ENCODE results near the gene BICC1.

BICC1 gene, protein sequence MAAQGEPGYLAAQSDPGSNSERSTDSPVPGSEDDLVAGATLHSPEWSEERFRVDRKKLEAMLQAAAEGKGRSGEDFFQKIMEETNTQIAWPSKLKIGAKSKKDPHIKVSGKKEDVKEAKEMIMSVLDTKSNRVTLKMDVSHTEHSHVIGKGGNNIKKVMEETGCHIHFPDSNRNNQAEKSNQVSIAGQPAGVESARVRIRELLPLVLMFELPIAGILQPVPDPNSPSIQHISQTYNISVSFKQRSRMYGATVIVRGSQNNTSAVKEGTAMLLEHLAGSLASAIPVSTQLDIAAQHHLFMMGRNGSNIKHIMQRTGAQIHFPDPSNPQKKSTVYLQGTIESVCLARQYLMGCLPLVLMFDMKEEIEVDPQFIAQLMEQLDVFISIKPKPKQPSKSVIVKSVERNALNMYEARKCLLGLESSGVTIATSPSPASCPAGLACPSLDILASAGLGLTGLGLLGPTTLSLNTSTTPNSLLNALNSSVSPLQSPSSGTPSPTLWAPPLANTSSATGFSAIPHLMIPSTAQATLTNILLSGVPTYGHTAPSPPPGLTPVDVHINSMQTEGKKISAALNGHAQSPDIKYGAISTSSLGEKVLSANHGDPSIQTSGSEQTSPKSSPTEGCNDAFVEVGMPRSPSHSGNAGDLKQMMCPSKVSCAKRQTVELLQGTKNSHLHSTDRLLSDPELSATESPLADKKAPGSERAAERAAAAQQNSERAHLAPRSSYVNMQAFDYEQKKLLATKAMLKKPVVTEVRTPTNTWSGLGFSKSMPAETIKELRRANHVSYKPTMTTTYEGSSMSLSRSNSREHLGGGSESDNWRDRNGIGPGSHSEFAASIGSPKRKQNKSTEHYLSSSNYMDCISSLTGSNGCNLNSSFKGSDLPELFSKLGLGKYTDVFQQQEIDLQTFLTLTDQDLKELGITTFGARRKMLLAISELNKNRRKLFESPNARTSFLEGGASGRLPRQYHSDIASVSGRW

DNA sequence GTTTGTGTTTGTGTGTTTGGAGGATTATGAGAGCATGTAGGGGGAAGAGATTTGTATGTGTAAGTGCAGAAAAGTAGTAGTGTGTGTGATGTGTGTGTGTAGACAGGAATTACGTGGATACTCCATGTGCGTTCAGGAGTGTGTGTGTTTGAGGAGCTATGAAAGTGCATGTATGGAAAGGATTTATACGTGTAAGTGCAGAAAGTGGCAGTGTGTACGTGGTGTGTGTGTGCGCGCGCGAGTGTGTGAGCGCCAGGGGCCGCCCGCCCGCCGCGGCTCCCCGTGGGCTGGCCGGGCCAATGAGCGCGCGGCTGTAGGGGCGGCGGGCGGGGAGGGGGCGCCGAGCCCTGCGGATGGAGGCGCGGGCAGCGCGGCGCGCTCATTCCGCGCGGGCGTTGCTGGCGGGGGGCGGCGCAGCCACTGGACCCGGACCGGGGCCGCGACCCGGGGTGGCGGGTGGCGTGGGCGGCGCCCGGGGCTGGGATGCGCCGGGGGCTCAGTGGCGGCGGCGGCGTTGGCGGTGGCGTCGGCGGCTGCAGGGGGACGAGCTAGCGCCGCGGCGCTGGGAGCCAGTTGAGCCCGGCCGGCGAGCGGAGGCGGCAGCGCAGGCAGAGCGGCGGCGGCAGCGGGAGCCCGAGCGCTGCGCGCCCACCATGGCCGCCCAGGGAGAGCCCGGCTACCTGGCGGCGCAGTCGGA is at the start of gene BICC1:
Gene BICC1 (plus strand): TSS at position 382 of the 697 bp plus-strand sequence. CDS start 272 bp downstream, at position 654.
- Histone ChIP-seq H3K4me2 (ENCODE audit: low read length) (peak within 1 kb of the TSS; percentile 80), H3K9ac (no peak within 1 kb of the TSS), H3K27me3 (ENCODE audit: control insufficient read depth, insufficient read depth, low read length) (no peaks in the 10 kb centered on the region), H3K4me3 (ENCODE audit: low read depth, low read length) (peak within 1 kb of the TSS; percentile 53), H3K79me2 (no peaks in the 10 kb centered on the region), H3K27ac (no peak within 1 kb of the TSS), H3K4me1 (no peaks in the 10 kb centered on the region), H2AFZ (peak within 1 kb of the TSS; percentile 71), H3K9me3 (ENCODE audit: control insufficient read depth, low read length) (no peaks in the 10 kb centered on the region), H3K36me3 (ENCODE audit: control insufficient read depth, insufficient read depth, low read length) (no peaks in the 10 kb centered on the region)
- TF ChIP-seq, protein P1, sequence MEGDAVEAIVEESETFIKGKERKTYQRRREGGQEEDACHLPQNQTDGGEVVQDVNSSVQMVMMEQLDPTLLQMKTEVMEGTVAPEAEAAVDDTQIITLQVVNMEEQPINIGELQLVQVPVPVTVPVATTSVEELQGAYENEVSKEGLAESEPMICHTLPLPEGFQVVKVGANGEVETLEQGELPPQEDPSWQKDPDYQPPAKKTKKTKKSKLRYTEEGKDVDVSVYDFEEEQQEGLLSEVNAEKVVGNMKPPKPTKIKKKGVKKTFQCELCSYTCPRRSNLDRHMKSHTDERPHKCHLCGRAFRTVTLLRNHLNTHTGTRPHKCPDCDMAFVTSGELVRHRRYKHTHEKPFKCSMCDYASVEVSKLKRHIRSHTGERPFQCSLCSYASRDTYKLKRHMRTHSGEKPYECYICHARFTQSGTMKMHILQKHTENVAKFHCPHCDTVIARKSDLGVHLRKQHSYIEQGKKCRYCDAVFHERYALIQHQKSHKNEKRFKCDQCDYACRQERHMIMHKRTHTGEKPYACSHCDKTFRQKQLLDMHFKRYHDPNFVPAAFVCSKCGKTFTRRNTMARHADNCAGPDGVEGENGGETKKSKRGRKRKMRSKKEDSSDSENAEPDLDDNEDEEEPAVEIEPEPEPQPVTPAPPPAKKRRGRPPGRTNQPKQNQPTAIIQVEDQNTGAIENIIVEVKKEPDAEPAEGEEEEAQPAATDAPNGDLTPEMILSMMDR (IDR thresholded peaks at IDR 0.05), result no peak

DNA sequence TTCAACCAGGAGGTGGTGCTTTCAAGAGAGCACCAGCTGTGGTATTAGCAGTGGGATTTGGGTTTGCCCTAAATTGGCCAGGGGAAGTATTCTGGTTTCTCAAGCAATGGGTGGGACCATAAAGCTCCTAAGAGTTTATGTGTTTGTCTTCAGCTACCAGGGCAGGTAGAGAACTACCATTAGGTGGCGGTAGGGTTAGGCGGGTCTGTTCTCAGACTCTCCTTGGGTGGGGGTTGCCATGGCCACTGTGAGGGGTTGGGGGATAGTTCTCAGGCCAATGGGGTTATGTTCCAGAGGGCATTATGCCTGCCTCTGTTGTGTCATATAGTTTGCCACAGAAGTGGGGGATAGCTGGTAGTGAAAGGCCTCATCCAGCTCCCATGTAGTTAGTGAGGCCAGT is 47.7 kb upstream of the BICC1 start:
- no peak overlapping the region for H2AFZ ChIP-seq
- no peaks in the 10 kb centered on the region for H3K27me3 ChIP-seq (ENCODE audit: control insufficient read depth, insufficient read depth, low read length)
- TF ChIP-seq, protein P1 (IDR thresholded peaks at IDR 0.05), result no peak
- H3K79me2 ChIP-seq, result no peaks in the 10 kb centered on the region
- H3K4me2 ChIP-seq (ENCODE audit: low read length), result no peak overlapping the region
- no peaks in the 10 kb centered on the region for H3K4me1 ChIP-seq
- no peak overlapping the region for H3K9ac ChIP-seq
- H3K36me3 ChIP-seq (ENCODE audit: control insufficient read depth, insufficient read depth, low read length), result no peaks in the 10 kb centered on the region
- no peak overlapping the region for H3K27ac ChIP-seq
- H3K9me3 ChIP-seq (ENCODE audit: control insufficient read depth, low read length), result no peaks in the 10 kb centered on the region
- H3K4me3 ChIP-seq (ENCODE audit: low read depth, low read length), result no peak overlapping the region

DNA sequence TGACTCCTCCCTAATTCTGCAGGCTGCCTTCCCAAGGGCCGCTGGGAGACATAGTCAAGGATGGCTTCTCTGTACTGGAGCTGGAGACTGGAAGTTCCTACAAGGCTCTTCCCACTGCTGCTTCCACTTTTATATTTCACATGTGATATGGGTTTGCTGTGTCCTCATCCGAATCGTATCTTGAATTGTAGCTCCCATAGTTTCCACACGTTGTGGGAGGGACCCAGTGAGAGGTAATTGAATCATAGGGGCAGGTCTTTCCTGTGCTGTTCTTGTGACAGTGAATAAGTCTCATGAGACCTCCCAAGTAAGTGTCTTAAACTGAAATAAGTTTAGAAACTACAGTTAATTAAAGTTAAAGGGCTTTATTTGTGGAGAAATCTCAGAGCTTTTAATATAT is 47.0 kb upstream of the BICC1 start:
- H3K4me3 ChIP-seq (ENCODE audit: low read depth, low read length), result no peak overlapping the region
- H3K27me3 ChIP-seq (ENCODE audit: control insufficient read depth, insufficient read depth, low read length), result no peaks in the 10 kb centered on the region
- H3K79me2 ChIP-seq, result no peaks in the 10 kb centered on the region

DNA sequence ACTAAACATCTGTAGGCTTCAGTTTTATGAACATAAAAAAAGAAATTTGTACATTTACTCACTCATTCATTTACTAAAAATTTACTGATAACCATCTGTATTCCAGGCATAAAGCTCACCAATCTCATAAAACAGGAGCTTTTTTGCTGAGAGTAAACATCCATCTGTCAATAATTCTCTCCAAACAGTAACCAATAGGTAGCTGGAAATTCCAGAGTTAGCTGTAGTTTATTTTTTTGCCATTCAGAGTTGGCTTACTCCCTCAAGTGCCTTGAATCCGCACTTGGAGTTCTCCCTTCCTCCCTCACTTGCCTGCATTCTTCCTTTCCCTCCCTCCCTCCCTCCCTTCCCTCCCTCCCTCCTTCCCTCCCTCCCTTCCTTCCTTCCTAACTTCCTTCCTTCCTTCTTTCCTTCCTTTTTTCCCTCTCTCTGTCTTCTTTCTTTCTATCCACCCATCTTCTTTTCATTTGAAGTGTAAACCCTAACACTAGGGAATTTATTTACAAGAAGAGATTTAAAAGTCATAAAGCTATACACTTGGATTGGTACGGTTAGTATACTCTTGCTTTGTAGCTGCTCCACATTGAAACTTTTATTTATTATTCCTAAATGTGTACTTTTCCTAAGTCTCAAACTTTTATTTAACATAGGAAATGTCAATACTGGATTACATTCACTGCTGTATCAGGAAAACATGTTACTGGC is 44.6 kb upstream of the BICC1 start:
- H3K4me3 ChIP-seq (ENCODE audit: low read depth, low read length), result no peak overlapping the region
- H3K4me2 ChIP-seq (ENCODE audit: low read length), result no peak overlapping the region
- H3K36me3 ChIP-seq (ENCODE audit: control insufficient read depth, insufficient read depth, low read length), result no peaks in the 10 kb centered on the region
- no peaks in the 10 kb centered on the region for H3K79me2 ChIP-seq
- H2AFZ ChIP-seq, result no peak overlapping the region
- no peak overlapping the region for H3K9ac ChIP-seq
- no peaks in the 10 kb centered on the region for H3K27me3 ChIP-seq (ENCODE audit: control insufficient read depth, insufficient read depth, low read length)
- H3K27ac ChIP-seq, result no peak overlapping the region
- TF ChIP-seq, protein P1 (IDR thresholded peaks at IDR 0.05), result no peak
- no peaks in the 10 kb centered on the region for H3K4me1 ChIP-seq
- no peaks in the 10 kb centered on the region for H3K9me3 ChIP-seq (ENCODE audit: control insufficient read depth, low read length)

More for the DNA sequence above, 47.0 kb upstream of the BICC1 start:
- TF ChIP-seq, protein P1 (IDR thresholded peaks at IDR 0.05), result no peak
- Histone ChIP-seq H3K9me3 (ENCODE audit: control insufficient read depth, low read length) (no peaks in the 10 kb centered on the region), H3K9ac (no peak overlapping the region), H3K27ac (no peak overlapping the region), H3K36me3 (ENCODE audit: control insufficient read depth, insufficient read depth, low read length) (no peaks in the 10 kb centered on the region), H3K4me2 (ENCODE audit: low read length) (no peak overlapping the region), H3K4me1 (no peaks in the 10 kb centered on the region), H2AFZ (no peak overlapping the region)

Data from parathyroid adenoma (tissue), 2 donors.